HG03135 (cell line): ENCODE data around the gene OR4K14.
"Not testable (repeated sequence)": the region's sequence is repeated elsewhere in the genome, so short reads cannot be mapped to it uniquely, and the experiment has no call there.

Experiments
- ATAC-seq: cut with Tn5 transposase; IDR thresholded peaks from one replicate; pipeline ENCODE4 v1.9.1; 2021; ENCODE audit warnings: mild to moderate bottlenecking, moderate library complexity; ENCODE audit not compliant: unreplicated experiment

The OR4K14 gene

GRCh38 chr14:20019257-20019865 lies at the start of gene OR4K14:
TSS of gene OR4K14 (minus strand) at chr14:20019307. CDS start at chr14:20015193, 4,114 bp downstream.
- no peak for ATAC-seq

- no peak for ATAC-seq
These were observed 40.6 kb upstream of the OR4K14 start, which contains the start of gene OR4L1 for GRCh38 chr14:20059745-20060144. TSS of gene OR4L1 (plus strand) at chr14:20060045. CDS start at chr14:20060045, 0 bp downstream.

- no peak for ATAC-seq
These were observed 29.1 kb upstream of the OR4K14 start for GRCh38 chr14:20048202-20048601.

- no peak for ATAC-seq
These were observed 25.1 kb upstream of the OR4K14 start for GRCh38 chr14:20044243-20044642.

- ATAC-seq = no peak
These were observed 16.8 kb upstream of the OR4K14 start, which contains the start of gene OR4K13 for GRCh38 chr14:20035938-20036337. TSS of gene OR4K13 (minus strand) at chr14:20036038. CDS start at chr14:20034758, 1,280 bp downstream.

GRCh38 chr14:20035449-20035848 lies 16.3 kb upstream of the OR4K14 start:
- no peak for ATAC-seq

- ATAC-seq = no peak
These were observed 12.0 kb upstream of the OR4K14 start for GRCh38 chr14:20031058-20031457.

- ATAC-seq = no peak
These were observed 11.0 kb downstream of the OR4K14 start for GRCh38 chr14:20008156-20008555.

- ATAC-seq = no peak
These were observed 16.8 kb downstream of the OR4K14 start for GRCh38 chr14:20002319-20002718.

GRCh38 chr14:20001863-20002262 lies 17.2 kb downstream of the OR4K14 start, which contains the start of gene OR4Q2:
TSS of gene OR4Q2 (plus strand) at chr14:20002163.
- ATAC-seq = no peak

GRCh38 chr14:19993438-19993837 lies 25.7 kb downstream of the OR4K14 start:
- ATAC-seq = no peak

GRCh38 chr14:19975291-19975690 lies 43.8 kb downstream of the OR4K14 start, which contains the start of gene OR4K15:
TSS of gene OR4K15 (plus strand) at chr14:19975591. CDS start at chr14:19975591, 0 bp downstream.
- no peak for ATAC-seq

GRCh38 chr14:19974844-19975243 lies 44.3 kb downstream of the OR4K14 start:
- ATAC-seq = no peak

- not testable (repeated sequence) for ATAC-seq
These were observed 49.4 kb downstream of the OR4K14 start for GRCh38 chr14:19969735-19970134.
